ENCODE measurements around the gene GRIA1. TPM values are rescaled to one million over a fixed set of nuclear protein-coding genes. Genes with fewer than 3 reads are reported as not detected.
A peak's percentile ranks its signal among the peaks of the same experiment; 100 is the strongest.

Gene GRIA1
- not detected for total RNA-seq (ENCODE audit: unreplicated experiment)
- long read RNA-seq, result 0 reads

GRCh38 chr5:153490118-153491037, at the start of gene GRIA1:
Gene GRIA1 (plus strand): TSS chr5:153490670.
- DNase-seq, result peak; percentile 34
- Mint-ChIP-seq H3K27ac (ENCODE audit: unreplicated experiment) (no peak within 1 kb of the TSS), H3K27me3 (ENCODE audit: unreplicated experiment) (peaks cover 4% of the 10 kb centered on the region), H3K4me3 (ENCODE audit: unreplicated experiment) (peak within 1 kb of the TSS; percentile 90), H3K36me3 (ENCODE audit: unreplicated experiment) (no peaks in the 10 kb centered on the region), H3K4me1 (ENCODE audit: low read depth, unreplicated experiment) (peaks cover 12% of the 10 kb centered on the region), H3K9me3 (ENCODE audit: unreplicated experiment) (no peaks in the 10 kb centered on the region)
- TF ChIP-seq CTCF (IDR thresholded peaks at IDR 0.05; ENCODE audit: partially characterized antibody, unreplicated experiment), result no peak

- no peaks in the 10 kb centered on the region for H3K27me3 Mint-ChIP-seq (ENCODE audit: unreplicated experiment)
- no peaks in the 10 kb centered on the region for H3K4me1 Mint-ChIP-seq (ENCODE audit: low read depth, unreplicated experiment)
- H3K27ac Mint-ChIP-seq (ENCODE audit: unreplicated experiment), result no peak overlapping the region
- DNase-seq, result no peak
- no peaks in the 10 kb centered on the region for H3K36me3 Mint-ChIP-seq (ENCODE audit: unreplicated experiment)
- TF ChIP-seq CTCF (IDR thresholded peaks at IDR 0.05; ENCODE audit: partially characterized antibody, unreplicated experiment), result no peak
- H3K9me3 Mint-ChIP-seq (ENCODE audit: unreplicated experiment), result no peaks in the 10 kb centered on the region
- H3K4me3 Mint-ChIP-seq (ENCODE audit: unreplicated experiment), result no peak overlapping the region
These were observed 44.4 kb upstream of the GRIA1 start for GRCh38 chr5:153445875-153446579.

- TF ChIP-seq CTCF (IDR thresholded peaks at IDR 0.05; ENCODE audit: partially characterized antibody, unreplicated experiment), result no peak
- H3K36me3 Mint-ChIP-seq (ENCODE audit: unreplicated experiment), result no peaks in the 10 kb centered on the region
- no peak overlapping the region for H3K27ac Mint-ChIP-seq (ENCODE audit: unreplicated experiment)
- DNase-seq, result no peak
- no peaks in the 10 kb centered on the region for H3K9me3 Mint-ChIP-seq (ENCODE audit: unreplicated experiment)
- H3K27me3 Mint-ChIP-seq (ENCODE audit: unreplicated experiment), result no peaks in the 10 kb centered on the region
- no peaks in the 10 kb centered on the region for H3K4me1 Mint-ChIP-seq (ENCODE audit: low read depth, unreplicated experiment)
- H3K4me3 Mint-ChIP-seq (ENCODE audit: unreplicated experiment), result no peak overlapping the region
These were observed 42.9 kb upstream of the GRIA1 start for GRCh38 chr5:153447534-153447933.

- no peaks in the 10 kb centered on the region for H3K36me3 Mint-ChIP-seq (ENCODE audit: unreplicated experiment)
- no peak for DNase-seq
- H3K9me3 Mint-ChIP-seq (ENCODE audit: unreplicated experiment), result no peaks in the 10 kb centered on the region
- TF ChIP-seq CTCF (IDR thresholded peaks at IDR 0.05; ENCODE audit: partially characterized antibody, unreplicated experiment), result no peak
- H3K27me3 Mint-ChIP-seq (ENCODE audit: unreplicated experiment), result peaks cover 3% of the 10 kb centered on the region
- H3K27ac Mint-ChIP-seq (ENCODE audit: unreplicated experiment), result no peak overlapping the region
- H3K4me1 Mint-ChIP-seq (ENCODE audit: low read depth, unreplicated experiment), result no peaks in the 10 kb centered on the region
- H3K4me3 Mint-ChIP-seq (ENCODE audit: unreplicated experiment), result no peak overlapping the region
These were observed 34.1 kb upstream of the GRIA1 start for GRCh38 chr5:153456354-153456753.
